GM19324 (cell line): ENCODE measurements around the gene EMC9.
A peak's percentile ranks its signal among the peaks of the same experiment; 100 is the strongest.

Source experiments
- ATAC-seq: cut with Tn5 transposase; IDR thresholded peaks from one replicate; pipeline ENCODE4 v1.9.1; 2021; ENCODE audit warnings: mild to moderate bottlenecking, moderate library complexity; ENCODE audit not compliant: unreplicated experiment, low FRiP score

EMC9 gene

GRCh38 chr14:24132976-24133375 is 8.4 kb downstream of the EMC9 start:
- no peak for ATAC-seq

DNA sequence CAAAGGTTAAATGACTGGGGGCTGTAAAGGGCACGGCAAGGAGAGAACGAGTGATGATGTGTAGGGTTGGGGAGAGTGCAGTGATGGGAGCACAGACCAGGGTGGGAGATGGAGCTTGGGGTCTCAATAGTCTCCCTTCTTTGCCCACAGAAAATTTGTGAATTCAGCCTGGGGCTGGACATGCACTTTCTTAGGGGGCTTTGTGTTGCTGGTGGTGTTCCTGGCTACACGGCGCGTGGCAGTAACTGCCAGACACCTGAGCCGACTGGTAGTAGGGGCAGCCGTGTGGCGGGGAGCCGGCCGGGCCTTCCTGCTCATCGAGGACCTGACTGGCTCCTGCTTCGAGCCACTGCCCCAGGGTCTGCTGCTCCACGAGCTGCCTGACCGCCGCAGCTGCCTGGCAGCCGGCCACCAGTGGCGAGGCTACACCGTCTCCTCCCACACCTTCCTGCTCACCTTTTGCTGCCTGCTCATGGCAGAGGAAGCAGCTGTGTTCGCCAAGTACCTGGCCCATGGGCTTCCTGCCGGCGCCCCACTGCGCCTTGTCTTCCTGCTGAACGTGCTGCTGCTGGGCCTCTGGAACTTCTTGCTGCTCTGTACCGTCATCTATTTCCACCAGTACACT is 9.2 kb downstream of the EMC9 start:
- ATAC-seq: no peak

DNA sequence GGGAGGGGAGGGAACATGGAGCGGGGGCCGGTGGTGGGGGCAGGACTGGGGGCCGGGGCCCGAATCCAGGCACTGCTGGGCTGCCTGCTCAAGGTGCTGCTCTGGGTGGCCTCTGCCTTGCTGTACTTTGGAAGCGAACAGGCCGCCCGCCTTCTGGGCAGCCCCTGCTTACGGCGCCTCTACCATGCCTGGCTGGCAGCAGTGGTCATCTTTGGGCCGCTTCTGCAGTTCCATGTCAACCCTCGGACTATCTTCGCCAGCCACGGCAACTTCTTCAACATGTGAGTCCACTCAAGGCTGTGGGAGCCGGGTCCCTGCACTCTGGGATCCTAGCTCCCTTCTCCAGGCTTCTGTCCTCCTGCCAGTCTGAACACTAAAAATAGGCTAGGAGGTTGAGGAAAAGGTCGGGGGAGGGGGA is 9.8 kb downstream of the EMC9 start:
- no peak for ATAC-seq

DNA sequence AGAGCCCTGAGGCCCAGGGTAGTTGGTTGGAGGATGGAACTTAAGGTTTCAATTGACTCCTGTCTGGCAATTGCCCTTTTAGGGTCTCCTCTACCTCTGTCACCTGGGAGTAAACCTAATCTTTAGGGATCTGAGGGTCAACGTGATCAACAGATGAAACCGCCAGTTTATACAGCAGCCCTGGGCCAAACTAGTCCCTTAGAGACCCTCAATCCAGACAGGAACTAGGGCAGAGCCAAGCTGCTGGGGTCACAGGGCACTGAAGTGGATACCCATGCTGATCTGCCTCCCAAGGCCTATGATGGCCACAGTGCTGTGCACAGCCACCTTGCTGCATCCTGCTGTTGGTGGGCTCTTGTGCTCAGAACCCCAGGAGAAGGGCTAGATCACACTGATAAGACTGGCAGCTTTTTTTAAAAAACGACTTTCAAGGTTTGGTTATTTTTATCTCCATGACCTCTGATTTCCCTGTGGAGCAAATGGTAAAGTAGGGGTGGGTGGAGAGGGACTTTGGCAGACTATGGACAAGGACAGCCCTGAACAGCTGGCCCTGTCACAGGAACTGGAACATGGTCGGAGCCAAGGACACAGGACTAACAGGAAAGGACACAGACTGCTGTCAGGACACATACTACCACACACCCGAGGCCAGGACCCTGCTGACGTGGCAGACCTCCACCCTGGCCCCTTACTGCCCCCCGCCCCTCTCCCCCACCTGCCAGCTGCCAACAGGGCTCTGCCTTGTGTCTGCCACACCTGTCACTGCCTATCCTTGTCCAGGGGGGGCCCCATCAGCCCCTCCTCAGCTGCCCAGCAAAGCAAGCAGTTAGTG is 10.5 kb downstream of the EMC9 start:
- ATAC-seq: no peak

GRCh38 chr14:24130380-24130716 is 11.0 kb downstream of the EMC9 start, which contains the start of gene FITM1:
Gene FITM1 (plus strand): TSS chr14:24130659. CDS start chr14:24131564, 905 bp downstream.
- no peak for ATAC-seq

DNA sequence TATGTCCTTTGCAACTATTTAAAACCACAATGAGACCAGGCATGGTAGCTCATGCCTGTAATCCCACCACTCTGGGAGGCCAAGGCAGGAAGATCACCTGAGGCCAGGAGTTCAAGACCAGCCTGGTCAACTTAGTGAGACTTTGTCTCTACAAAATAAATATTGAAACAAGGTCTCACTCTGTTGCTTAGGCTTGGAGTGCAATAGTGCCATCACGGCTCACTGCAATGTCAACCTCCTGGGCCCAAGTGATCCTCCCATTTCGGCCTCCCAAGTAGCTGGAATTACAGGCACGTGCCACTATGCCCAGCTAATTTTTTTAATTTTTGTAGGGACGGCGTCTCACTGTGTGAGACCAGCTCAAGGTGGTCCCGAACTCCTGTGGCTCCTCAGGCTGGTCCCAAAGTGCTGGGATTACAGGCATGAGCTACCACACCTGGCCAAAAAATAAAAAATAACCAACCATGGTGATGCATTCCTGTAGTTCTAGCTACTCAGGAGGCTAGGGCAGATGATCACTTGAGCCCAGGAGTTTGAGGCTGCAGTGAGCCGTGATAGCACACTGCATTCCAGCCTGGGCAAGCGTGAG is 11.9 kb downstream of the EMC9 start:
- no peak for ATAC-seq

- ATAC-seq: no peak
Observed at GRCh38 chr14:24127673-24128072, 13.7 kb downstream of the EMC9 start.

DNA sequence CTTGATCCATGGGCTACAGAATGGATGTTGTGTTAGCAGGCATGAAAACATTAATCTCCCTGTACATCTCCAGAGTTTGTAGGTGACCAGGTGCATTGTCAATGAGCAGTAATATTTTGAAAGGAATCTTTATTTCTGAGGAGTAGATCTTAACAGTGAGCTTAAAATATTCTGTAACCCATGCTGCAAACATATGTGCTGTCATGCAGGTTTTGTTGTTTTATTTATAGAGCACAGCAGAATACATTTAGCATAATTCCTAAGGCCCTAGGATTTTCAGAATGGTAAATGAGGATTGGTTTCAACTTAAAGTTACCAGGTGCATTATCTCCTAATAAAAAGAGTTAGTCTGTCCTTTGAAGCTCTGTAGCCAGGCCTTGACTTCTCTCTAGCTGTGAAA is 14.5 kb downstream of the EMC9 start:
- no peak for ATAC-seq

GRCh38 chr14:24123424-24124417 is 17.7 kb downstream of the EMC9 start:
- ATAC-seq: no peak

DNA sequence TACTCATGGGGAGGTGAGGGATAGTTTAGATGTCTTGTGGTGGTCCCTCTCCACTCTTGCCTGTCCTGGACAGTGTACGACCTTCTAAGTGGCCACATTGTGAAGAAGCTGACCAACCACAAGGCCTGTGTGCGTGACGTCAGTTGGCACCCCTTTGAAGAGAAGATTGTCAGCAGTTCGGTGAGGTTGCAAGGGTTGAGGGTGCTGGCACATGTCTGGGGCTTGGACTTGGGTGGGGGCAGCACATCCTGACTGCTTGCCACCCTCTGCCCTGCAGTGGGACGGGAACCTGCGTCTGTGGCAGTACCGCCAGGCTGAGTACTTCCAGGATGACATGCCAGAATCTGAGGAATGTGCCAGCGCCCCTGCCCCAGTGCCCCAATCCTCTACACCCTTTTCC is 18.5 kb downstream of the EMC9 start:
- ATAC-seq: no peak

- no peak for ATAC-seq
Observed at GRCh38 chr14:24122416-24122815, 19.0 kb downstream of the EMC9 start.

DNA sequence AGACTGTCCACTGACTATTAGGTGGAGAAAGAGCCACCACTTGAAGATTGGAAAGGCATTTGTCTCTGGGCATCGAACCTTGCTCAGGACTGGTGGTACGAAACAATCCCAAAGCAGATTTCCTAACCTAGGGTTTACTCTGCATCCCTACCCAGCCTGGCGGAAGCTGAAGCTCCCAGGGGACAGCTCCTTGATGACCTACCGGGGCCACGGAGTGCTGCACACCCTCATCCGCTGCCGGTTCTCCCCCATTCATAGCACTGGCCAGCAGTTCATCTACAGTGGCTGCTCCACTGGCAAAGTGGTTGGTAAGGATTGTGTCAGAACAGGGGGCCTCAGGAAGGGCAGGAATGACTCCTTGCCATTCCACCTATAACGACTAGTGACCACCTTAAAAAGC is 20.2 kb downstream of the EMC9 start:
- ATAC-seq: no peak

- no peak for ATAC-seq
Observed at GRCh38 chr14:24119691-24120090, 21.7 kb downstream of the EMC9 start.

GRCh38 chr14:24117179-24117578 is 24.2 kb downstream of the EMC9 start:
- ATAC-seq: no peak

- ATAC-seq: no peak
Observed at GRCh38 chr14:24116128-24116814, 25.1 kb downstream of the EMC9 start.

DNA sequence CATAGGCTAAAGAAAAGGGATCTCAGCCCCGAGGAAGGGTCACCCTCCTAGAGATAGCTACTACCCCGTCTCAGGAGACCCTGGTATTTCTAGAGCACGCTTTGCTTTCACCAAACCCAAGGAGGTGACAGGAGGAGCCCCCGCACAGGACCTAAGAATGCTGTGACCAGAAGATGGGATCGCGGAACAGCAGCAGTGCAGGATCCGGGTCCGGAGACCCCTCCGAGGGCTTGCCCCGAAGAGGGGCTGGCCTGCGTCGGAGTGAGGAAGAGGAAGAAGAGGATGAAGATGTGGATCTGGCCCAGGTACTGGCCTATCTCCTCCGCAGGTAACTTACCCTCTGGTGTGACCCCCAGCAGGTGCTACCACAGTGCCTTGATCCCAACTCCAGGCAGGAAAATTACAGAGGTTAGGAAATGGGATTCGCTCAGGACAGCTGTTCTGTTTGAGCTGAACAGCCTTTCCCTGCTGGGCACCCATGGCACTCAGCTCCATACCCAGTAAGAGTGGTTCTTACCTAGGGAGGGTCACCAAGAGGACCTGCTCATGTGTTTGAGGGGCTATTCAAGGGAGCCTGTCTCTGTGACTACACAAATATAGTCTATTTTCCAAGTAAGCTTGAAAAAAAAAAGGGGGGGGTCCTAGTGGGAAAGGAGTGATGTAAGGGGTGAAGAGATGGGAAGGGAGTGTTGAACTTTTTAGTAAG is 25.8 kb downstream of the EMC9 start:
- no peak for ATAC-seq

DNA sequence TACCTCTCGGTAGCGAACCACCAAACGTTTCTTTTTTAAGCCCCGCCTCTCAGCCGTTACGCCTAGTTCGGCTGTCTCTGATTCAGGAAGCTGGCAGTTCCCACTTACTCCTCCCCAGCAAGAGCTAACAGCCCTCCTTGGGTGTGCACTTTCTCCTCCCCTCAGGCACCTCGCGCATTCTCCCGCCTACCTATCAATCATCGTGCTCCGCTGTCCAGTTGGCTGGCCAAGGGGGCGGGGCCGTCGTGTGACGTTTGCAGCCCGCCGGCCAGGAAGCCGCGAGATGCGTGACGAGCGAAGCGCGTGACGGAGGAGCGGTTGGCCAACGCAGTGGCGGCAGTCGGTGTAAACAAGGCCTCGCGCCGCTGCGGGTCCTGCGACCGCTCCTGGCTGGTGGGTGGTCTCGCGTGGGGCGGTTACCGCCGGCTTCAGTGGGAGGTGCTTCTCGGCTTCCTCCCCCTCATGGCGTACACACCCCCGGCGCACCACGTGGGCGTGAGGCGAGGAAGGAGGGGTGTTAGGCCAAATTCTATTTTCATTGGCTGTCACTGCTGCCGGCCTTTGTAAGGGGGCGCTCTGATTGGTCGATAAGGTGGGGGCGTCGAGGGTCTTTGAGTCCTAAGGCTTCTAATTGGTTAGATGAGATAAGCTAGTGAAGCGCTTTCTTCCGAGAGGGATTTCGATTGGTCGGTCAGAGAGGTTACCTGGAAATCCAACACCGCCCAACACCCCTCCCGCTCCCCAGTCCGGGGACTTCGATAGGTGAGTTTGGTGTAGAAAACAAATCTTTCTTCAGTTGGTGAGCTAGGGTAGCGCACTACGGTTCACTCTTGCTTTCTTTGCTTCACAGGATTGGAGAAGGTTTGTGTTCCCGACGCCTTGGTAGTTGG is 26.6 kb downstream of the EMC9 start, which contains the start of the genes DCAF11 and NRL:
Gene DCAF11, plus strand, starts transcription at position 246 of the 890 bp plus-strand sequence. CDS start 818 bp downstream, outside the sequence.
Gene NRL, minus strand, starts transcription at position 418 of the 890 bp plus-strand sequence. CDS start 32,101 bp downstream, outside the sequence.
- ATAC-seq: peak; percentile 91
